M059J (cell line): ENCODE measurements around the gene TBC1D19. TPM values are rescaled to one million over a fixed set of nuclear protein-coding genes. Genes with fewer than 3 reads are reported as not detected.

ENCODE experiments used
- total RNA-seq: library from RNA; depleted of rRNA; stranded (reverse); fragments of >200 nt; shearing (Covaris generic); gene quantifications from 2 replicates; pipeline ENCODE4 v1.2.3, GENCODE V29; 2014; rRNA removed

The TBC1D19 gene
- total RNA-seq, 1 experiment from 2014 or later: 28.6 TPM

Other genes starting within 250 kb of the TBC1D19 start
- gene CCKAR, start 93.6 kb upstream of the TBC1D19 start, total RNA-seq: 26.1 and 35.7 TPM in 2 replicates